HL-60/S4 treated with retinoic acid at 250 ng/mL for 4 days and 3 days (cell line): Measurements from ENCODE around the gene BRME1.
"Not testable (repeated sequence)": the region's sequence is repeated elsewhere in the genome, so short reads cannot be mapped to it uniquely, and the experiment has no call there.

ENCODE experiments used
- in situ Hi-C: fragments of 300-500 bp; cut with MboI; formaldehyde crosslinking; loops from 2 replicates; pipeline ENCODE4 v1.7.0; 2022; ENCODE audit warnings: low sequenced_read_pairs

BRME1 gene

GRCh38 chr19:13926715-13927114 lies 20.8 kb upstream of the BRME1 start:
- in situ Hi-C loops: no loop called here

- in situ Hi-C loops: no loop called here
These were observed 20.1 kb upstream of the BRME1 start for GRCh38 chr19:13926010-13926409.

- in situ Hi-C loops: no loop called here
These were observed 17.5 kb upstream of the BRME1 start for GRCh38 chr19:13923194-13923987.

- in situ Hi-C loops: not testable (repeated sequence)
These were observed 16.2 kb upstream of the BRME1 start for GRCh38 chr19:13922118-13922517.

GRCh38 chr19:13920940-13921747 lies 15.2 kb upstream of the BRME1 start:
- in situ Hi-C loops: no loop called here

GRCh38 chr19:13920524-13920923 lies 14.6 kb upstream of the BRME1 start:
- in situ Hi-C loops: no loop called here

GRCh38 chr19:13918726-13919411 lies 13.0 kb upstream of the BRME1 start:
- in situ Hi-C loops: no loop called here

- in situ Hi-C loops: no loop called here
These were observed 12.0 kb upstream of the BRME1 start for GRCh38 chr19:13917888-13918406.

GRCh38 chr19:13914777-13915176 lies 8.9 kb upstream of the BRME1 start:
- in situ Hi-C loops: no loop called here

GRCh38 chr19:13913352-13913751 lies 7.4 kb upstream of the BRME1 start:
- in situ Hi-C loops: no loop called here

- in situ Hi-C loops: no loop called here
These were observed 3.5 kb upstream of the BRME1 start for GRCh38 chr19:13909430-13909829.

- in situ Hi-C loops: no loop called here
These were observed 2.8 kb upstream of the BRME1 start for GRCh38 chr19:13908674-13909073.

- in situ Hi-C loops: no loop called here
These were observed 993 bp upstream of the BRME1 start for GRCh38 chr19:13906910-13907309.

- in situ Hi-C loops: no loop called here
These were observed 596 bp upstream of the BRME1 start for GRCh38 chr19:13906521-13906904.

GRCh38 chr19:13902993-13903555 lies 2.8 kb downstream of the BRME1 start:
- in situ Hi-C loops: no loop called here

- in situ Hi-C loops: loop anchor here (25.0 kb wide), 2 partner anchors 162 to 437 kb away; partner anchors contain the start of genes MISP3 and PALM3
These were observed 5.9 kb downstream of the BRME1 start for GRCh38 chr19:13899912-13900584.

GRCh38 chr19:13899393-13899792 lies 6.5 kb downstream of the BRME1 start:
- in situ Hi-C loops: loop anchor here (25.0 kb wide), 2 partner anchors 163 to 438 kb away; partner anchors contain the start of genes MISP3 and PALM3

GRCh38 chr19:13896227-13896626 lies 9.7 kb downstream of the BRME1 start:
- in situ Hi-C loops: loop anchor here (25.0 kb wide), 2 partner anchors 166 to 441 kb away; partner anchors contain the start of genes MISP3 and PALM3

GRCh38 chr19:13894552-13894951 lies 11.4 kb downstream of the BRME1 start:
- in situ Hi-C loops: loop anchor here (25.0 kb wide), 2 partner anchors 168 to 443 kb away; partner anchors contain the start of genes MISP3 and PALM3

- in situ Hi-C loops: loop anchor here (25.0 kb wide), 2 partner anchors 169 to 444 kb away; partner anchors contain the start of genes MISP3 and PALM3
These were observed 13.0 kb downstream of the BRME1 start for GRCh38 chr19:13892870-13893269.
